Panc1 (cell line): ENCODE measurements around the gene RNF130.

Source experiments
- POLR2AphosphoS5 ChIP-seq: IDR thresholded peaks from 2 replicates; pipeline ENCODE4 v1.6.1; 2012; ENCODE audit warnings: mild to moderate bottlenecking, low read depth, low read length, moderate library complexity
- TF ChIP-seq, protein P1 (sequence below): fragments of 450-650 bp; IDR thresholded peaks from 2 replicates; pipeline ENCODE4 v1.5.1; 2017; ENCODE audit warnings: mild to moderate bottlenecking

DNA sequence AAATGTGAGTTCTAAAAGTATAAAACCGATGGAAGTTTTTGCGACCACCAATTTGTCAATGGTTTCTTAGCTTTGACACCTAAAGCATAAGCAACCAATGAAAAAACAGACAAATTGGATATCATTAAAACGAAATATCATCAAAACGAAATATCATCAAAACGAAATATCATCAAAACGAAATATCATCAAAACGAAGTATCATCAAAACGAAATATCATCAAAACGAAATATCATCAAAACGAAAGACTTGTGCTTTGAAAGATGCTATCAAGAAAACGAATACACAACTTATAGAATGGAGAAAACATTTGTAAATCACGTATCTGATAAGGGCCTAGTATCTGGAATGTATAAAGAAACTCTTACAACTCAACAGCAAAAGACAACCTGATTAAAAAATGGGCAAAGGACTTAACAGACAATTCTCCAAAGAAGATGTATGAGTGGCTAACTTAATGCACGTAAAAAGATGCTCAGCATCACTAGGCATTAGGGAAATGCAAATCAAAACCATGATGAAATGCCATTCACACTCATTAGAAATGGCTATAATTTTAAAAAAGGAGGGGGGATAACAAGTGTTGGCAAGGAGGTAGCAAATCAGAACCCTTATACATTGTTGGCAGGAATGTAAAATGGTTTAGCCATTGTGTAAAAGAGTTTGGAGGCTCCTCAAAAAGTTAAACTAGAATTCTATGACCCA, 134.4 kb downstream of the RNF130 start:
- TF ChIP-seq, protein P1, sequence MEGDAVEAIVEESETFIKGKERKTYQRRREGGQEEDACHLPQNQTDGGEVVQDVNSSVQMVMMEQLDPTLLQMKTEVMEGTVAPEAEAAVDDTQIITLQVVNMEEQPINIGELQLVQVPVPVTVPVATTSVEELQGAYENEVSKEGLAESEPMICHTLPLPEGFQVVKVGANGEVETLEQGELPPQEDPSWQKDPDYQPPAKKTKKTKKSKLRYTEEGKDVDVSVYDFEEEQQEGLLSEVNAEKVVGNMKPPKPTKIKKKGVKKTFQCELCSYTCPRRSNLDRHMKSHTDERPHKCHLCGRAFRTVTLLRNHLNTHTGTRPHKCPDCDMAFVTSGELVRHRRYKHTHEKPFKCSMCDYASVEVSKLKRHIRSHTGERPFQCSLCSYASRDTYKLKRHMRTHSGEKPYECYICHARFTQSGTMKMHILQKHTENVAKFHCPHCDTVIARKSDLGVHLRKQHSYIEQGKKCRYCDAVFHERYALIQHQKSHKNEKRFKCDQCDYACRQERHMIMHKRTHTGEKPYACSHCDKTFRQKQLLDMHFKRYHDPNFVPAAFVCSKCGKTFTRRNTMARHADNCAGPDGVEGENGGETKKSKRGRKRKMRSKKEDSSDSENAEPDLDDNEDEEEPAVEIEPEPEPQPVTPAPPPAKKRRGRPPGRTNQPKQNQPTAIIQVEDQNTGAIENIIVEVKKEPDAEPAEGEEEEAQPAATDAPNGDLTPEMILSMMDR = no peak
- no peak for TF ChIP-seq POLR2AphosphoS5
